ENCODE measurements around the gene TRMT2A.

The TRMT2A gene

DNA sequence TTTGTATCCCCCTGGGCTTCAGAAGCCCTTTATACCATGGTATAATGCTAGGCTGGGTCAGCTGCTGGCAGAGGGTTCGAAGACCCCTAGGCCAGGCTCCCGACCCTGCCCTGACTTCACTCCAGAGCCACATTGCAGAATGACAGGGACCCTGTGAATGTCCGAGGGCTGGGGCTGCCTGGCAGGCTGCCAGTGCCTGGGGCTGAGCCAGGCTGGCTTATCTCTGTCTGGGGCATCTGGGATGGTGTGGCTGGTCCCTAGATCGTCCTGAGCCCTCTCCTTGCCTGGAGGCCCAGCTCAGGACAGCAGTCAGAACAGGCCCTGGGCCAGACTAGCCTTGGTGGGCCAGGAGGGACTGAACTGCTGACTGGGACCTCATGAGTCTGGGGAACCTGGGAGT is 18.2 kb upstream of the TRMT2A start:
- H3K9me3 Mint-ChIP-seq, result no peaks in the 10 kb centered on the region
- no peak for ATAC-seq (replicated peaks)
- peaks cover 3 to 12% of the 10 kb centered on the region in 2 donors for H3K36me3 Mint-ChIP-seq
- no peak overlapping the region for H3K4me3 Mint-ChIP-seq
- no peaks in the 10 kb centered on the region for H3K27me3 Mint-ChIP-seq
- H3K4me1 Mint-ChIP-seq, result peaks cover 32 to 69% of the 10 kb centered on the region in 2 donors
- H3K27ac Mint-ChIP-seq, result no peak overlapping the region
- DNase-seq, result no peak

DNA sequence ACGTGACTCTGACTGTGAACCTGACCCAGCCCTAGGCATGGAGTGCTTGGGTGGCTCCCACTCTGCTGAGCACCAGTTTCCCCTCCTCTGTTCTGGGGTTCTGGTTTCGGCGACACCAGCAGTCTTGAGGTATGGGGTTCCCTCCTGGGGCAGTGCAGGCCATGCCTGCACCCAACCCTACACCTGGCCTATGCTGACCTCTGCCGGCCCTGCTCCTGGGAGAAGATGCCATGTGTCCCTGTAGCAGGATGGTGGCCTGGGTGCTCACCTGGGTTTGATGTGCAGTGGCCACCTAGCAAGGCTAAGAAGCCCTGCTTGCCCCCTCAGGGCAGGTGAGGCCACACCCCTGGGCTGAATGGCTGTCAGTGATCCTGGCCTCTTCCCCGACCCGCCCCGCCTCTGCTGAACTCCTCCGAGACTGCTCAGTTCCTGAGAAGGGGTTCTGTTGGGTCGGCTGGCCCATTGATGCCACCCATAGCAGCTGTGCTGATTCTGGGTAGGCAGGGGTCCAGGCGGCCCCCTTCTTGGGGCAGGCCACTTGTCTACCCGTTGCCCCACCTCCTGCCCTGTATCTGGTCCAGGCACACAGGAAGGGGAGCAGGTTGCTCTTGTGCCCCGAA is 17.0 kb upstream of the TRMT2A start:
- Mint-ChIP-seq H3K27ac (peak overlapping the region; percentile 42), H3K9me3 (no peaks in the 10 kb centered on the region), H3K4me1 (peaks cover 33 to 69% of the 10 kb centered on the region in 2 donors), H3K4me3 (peak overlapping the region; percentile 36 to 46), H3K27me3 (no peaks in the 10 kb centered on the region), H3K36me3 (peaks cover 0 to 4% of the 10 kb centered on the region in 2 donors)
- ATAC-seq (replicated peaks) (no peak), DNase-seq (no peak)

DNA sequence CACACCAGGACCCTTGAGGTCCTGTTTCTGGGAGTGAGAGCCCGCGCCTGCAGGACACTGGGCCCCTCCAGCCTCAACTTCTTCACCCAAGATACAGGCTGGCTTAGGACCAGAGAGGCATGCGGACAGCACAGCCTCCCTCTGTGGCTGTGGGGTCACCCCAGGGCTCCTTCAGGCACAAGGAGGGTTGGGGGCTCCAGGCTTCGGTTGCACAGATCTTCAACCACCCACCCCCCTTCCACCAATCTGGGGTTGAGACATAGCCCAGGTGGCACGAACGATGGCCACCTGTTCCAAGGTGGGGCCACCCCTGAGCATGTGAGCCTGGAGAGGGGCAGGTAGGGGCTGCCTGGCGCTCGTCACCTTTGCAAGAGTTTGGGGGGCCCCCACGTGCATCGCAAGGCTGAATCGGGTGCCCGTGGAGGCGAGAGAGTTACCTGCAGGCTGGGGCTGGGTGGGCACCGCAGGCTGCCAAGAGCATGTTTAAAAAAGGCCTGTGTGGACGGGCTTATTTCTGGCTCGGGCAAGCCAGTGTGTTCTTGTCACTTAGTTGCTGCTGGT is 15.7 kb upstream of the TRMT2A start:
- peak overlapping the region; percentile 80 to 86 for H3K4me3 Mint-ChIP-seq
- no peak for DNase-seq
- peaks cover 3 to 4% of the 10 kb centered on the region in 2 donors for H3K36me3 Mint-ChIP-seq
- H3K27me3 Mint-ChIP-seq, result no peaks in the 10 kb centered on the region
- no peak for ATAC-seq (replicated peaks)
- peaks cover 26 to 61% of the 10 kb centered on the region in 2 donors for H3K4me1 Mint-ChIP-seq
- peak overlapping the region; percentile 79 for H3K27ac Mint-ChIP-seq
- no peaks in the 10 kb centered on the region for H3K9me3 Mint-ChIP-seq

DNA sequence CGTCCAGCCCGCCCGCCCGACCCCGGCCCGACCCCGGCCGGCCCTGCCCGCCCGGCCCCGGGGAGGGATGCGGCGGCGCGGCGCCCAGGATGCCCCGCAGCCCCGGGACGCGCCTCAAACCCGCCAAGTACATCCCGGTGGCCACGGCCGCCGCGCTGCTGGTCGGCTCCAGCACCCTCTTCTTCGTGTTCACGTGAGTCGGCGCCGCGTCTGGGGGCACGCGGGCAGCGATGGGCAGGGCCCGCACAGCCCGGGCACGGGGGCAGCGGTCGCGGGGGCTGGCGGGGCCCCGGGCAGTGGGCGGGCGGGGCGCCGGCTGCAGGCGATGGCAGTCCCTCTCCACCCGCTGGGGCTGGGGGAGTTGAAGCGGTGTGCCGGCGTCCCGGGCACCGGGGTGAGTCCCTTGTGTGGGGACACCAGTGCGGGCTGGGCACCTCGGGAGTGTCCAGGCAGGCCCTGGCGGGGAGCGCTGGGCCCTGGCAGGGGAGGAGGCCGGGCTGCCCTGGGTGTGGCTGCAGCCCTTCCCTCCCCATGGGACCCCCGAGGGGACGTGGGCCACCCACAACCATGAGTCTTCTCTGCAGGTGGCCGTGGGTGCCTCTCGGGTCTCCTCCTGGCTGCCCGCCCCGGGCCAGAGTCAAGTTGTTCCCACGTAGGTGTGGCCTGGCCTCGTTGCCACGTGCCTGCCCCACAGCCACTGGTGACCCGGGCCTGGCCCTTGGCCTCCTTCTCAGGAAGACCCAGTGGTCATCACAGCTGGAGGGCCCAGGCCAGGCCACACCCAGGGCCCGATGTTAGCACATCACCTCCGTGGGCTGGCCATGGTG is 15.0 kb upstream of the TRMT2A start:
- Mint-ChIP-seq H3K9me3 (no peaks in the 10 kb centered on the region), H3K4me1 (peaks cover 23 to 54% of the 10 kb centered on the region in 2 donors), H3K36me3 (peaks cover 3 to 8% of the 10 kb centered on the region in 2 donors), H3K4me3 (peak overlapping the region; percentile 80 to 86), H3K27ac (peak overlapping the region; percentile 79), H3K27me3 (no peaks in the 10 kb centered on the region)
- ATAC-seq (replicated peaks) (peak; percentile 9 to 10), DNase-seq (no peak)

DNA sequence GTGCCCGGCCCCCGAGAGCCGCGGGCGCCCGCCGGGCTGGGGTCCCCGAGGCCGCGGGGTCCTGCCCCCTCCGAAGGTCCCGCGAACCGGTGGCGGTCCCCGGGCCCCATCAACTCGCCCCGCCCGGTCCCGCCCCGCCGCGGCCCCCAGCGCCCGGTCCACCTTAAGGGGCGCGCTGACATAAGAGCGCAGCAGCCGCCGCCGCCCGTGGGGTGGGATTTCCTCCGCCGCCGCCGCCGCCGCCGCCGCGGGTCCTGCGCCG is 14.5 kb upstream of the TRMT2A start, which contains the start of gene ZDHHC8:
ZDHHC8 (plus strand) TSS at position 208 of the 262 bp plus-strand sequence. CDS start 144 bp downstream, outside the sequence.
- peak within 1 kb of the TSS; percentile 80 to 86 for H3K4me3 Mint-ChIP-seq
- H3K9me3 Mint-ChIP-seq, result no peaks in the 10 kb centered on the region
- peak within 1 kb of the TSS; percentile 79 for H3K27ac Mint-ChIP-seq
- no peaks in the 10 kb centered on the region for H3K27me3 Mint-ChIP-seq
- peak; percentile 69 to 74 for ATAC-seq (replicated peaks)
- H3K36me3 Mint-ChIP-seq, result peaks cover 3 to 8% of the 10 kb centered on the region in 2 donors
- peaks cover 23 to 48% of the 10 kb centered on the region in 2 donors for H3K4me1 Mint-ChIP-seq
- DNase-seq, result no peak

DNA sequence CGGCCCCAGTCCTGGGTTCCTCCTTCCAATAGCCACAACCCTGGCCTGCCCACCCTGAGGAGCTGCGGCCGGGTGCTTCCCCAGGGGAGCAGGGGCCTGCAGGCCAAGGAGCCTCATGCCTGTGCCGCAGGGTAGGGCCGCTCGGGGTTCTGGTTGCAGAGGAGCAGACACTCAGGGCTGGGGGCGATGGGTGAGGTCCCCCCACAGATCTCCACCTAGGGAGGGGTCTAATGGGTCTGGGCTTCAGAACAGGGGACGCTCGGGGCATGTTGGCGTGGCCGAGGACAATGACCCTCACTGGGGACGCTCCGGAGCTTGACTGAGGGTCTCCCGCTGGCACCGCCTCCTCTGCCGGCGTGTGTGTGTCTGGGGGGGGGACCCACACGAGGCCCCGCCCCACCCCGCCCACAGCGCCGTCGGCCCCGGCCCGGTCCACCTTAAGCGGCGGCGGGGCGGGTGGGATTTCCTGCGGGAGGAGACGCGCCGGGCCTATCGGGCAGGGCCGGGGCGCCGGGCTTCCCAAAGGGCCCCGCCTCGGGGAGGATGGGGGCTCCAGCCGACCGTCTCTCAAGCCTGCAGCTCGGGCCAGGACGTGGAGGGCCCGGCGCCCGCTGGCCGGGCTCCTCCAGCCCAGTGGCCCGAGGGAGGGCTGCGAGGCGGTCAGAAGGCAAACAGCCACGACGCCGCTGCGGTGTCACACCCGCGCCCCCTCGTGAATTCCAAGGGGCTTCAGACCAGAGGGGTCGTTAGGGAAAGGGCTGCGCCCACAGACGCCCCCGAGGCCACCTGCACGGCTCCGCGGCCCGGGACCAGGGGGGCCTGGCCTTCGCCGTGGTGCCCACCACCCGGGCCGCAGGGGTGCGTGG is 13.9 kb upstream of the TRMT2A start:
- no peaks in the 10 kb centered on the region for H3K27me3 Mint-ChIP-seq
- peak; percentile 62 for DNase-seq
- H3K9me3 Mint-ChIP-seq, result no peaks in the 10 kb centered on the region
- peak overlapping the region; percentile 73 to 76 for H3K4me3 Mint-ChIP-seq
- peaks cover 17 to 43% of the 10 kb centered on the region in 2 donors for H3K4me1 Mint-ChIP-seq
- H3K36me3 Mint-ChIP-seq, result peaks cover 7 to 9% of the 10 kb centered on the region in 2 donors
- ATAC-seq (replicated peaks), result peak; percentile 74 to 83
- no peak overlapping the region for H3K27ac Mint-ChIP-seq

DNA sequence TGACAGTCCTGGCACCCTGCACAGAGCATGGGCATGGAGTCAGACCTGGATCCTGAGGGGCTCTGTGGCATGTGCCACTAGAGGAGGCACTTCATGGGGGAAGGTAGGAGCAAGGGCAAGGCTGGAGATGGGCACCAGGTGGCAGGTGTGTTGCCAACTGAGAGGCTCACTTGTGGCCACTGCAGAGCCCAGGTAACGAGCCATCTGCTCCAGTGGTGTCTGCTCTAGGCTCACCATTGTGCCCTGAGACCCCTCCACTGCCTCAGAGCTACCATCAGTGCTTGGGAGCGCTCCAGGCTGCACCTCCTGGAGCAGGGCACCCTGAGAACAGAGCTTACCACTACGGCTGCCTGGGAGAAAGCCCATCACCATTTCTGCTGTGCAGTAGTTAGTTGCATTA is 13.3 kb upstream of the TRMT2A start:
- Mint-ChIP-seq H3K4me1 (peaks cover 15 to 36% of the 10 kb centered on the region in 2 donors), H3K27ac (peak overlapping the region; percentile 51), H3K27me3 (no peaks in the 10 kb centered on the region), H3K36me3 (peaks cover 11 to 12% of the 10 kb centered on the region in 2 donors), H3K9me3 (no peaks in the 10 kb centered on the region), H3K4me3 (peak overlapping the region; percentile 48 to 73)
- ATAC-seq (replicated peaks) (no peak), DNase-seq (no peak)

DNA sequence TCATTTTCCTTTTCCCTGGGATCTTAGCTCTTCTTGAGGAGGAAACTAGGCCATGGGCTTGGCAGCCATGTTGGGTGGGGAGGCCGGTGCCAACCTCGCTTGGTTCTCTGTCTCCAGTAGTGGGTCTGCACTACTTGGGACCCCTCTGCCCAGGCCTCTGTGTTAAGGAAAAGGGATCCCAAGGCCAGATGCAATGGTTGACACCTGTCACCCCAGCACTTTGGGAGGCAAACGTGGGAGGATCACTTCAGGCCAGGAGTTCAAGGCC is 12.7 kb upstream of the TRMT2A start:
- Mint-ChIP-seq H3K4me1 (peaks cover 14 to 30% of the 10 kb centered on the region in 2 donors), H3K9me3 (no peaks in the 10 kb centered on the region), H3K27me3 (no peaks in the 10 kb centered on the region), H3K36me3 (peaks cover 13 to 18% of the 10 kb centered on the region in 2 donors), H3K27ac (no peak overlapping the region), H3K4me3 (no peak overlapping the region)
- ATAC-seq (replicated peaks) (no peak), DNase-seq (no peak)

DNA sequence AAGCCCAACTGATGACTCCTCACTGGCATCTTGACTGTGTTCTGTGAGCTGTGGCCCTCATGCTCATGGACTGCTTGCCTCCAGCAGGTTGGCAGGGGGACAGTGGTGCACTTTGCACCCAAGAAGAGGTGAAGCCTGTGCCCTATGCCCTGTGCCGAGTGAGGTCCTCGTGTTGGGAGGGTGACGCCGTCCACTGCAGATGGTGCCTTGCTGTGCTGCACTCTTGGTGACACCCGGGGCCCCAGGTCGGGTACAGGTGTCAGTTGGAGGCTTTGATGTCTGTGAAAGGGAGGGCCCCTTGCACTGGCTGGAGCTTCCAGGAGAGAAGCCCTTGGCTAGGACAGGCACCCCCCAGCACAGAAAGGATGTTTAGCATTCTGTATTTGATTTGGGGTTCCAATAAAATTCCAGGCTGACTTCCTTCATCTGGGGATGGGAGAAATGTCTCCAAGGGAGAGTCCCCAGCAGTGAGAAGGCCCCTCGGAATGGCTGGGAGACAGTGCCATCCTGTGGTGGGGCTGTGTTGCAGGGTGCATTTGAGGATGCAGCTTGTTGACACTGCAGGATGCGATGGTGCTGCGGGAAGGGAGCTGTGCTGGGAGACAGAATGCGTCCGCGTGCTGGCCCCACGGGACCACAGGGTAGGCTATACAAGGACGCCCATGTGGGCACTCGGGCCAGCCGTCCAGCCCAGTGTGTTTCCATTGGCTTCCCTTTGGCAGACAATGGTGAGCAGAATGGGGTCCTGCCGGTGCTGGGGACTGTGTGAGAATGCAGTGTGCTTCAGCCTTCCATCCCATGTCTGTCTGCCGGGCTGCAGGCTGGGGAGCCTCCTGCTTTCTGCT is 12.1 kb upstream of the TRMT2A start:
- Mint-ChIP-seq H3K36me3 (peaks cover 16 to 19% of the 10 kb centered on the region in 2 donors), H3K4me3 (no peak overlapping the region), H3K27me3 (no peaks in the 10 kb centered on the region), H3K27ac (peak overlapping the region; percentile 42), H3K4me1 (peaks cover 12 to 26% of the 10 kb centered on the region in 2 donors), H3K9me3 (no peaks in the 10 kb centered on the region)
- ATAC-seq (replicated peaks) (no peak), DNase-seq (no peak)

DNA sequence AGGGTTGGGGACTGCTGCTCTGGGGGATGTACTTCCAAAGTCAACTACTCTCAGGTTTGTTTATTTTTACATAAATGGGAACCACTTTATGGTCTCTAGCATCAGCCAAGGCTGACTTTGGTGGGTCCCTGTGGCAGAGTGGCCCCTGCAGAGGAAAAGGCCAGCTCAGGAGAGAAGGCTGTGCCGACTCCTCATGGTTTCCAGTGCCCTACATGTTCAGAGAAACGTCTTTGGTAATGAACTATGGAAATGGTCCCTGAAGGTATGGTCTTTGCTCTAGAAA is 11.5 kb upstream of the TRMT2A start:
- ATAC-seq (replicated peaks) (no peak), DNase-seq (no peak)
- H3K27me3 Mint-ChIP-seq, result no peaks in the 10 kb centered on the region
- peaks cover 10 to 25% of the 10 kb centered on the region in 2 donors for H3K4me1 Mint-ChIP-seq
- no peak overlapping the region for H3K27ac Mint-ChIP-seq
- no peaks in the 10 kb centered on the region for H3K9me3 Mint-ChIP-seq
- no peak overlapping the region for H3K4me3 Mint-ChIP-seq
- H3K36me3 Mint-ChIP-seq, result peaks cover 20 to 23% of the 10 kb centered on the region in 2 donors

DNA sequence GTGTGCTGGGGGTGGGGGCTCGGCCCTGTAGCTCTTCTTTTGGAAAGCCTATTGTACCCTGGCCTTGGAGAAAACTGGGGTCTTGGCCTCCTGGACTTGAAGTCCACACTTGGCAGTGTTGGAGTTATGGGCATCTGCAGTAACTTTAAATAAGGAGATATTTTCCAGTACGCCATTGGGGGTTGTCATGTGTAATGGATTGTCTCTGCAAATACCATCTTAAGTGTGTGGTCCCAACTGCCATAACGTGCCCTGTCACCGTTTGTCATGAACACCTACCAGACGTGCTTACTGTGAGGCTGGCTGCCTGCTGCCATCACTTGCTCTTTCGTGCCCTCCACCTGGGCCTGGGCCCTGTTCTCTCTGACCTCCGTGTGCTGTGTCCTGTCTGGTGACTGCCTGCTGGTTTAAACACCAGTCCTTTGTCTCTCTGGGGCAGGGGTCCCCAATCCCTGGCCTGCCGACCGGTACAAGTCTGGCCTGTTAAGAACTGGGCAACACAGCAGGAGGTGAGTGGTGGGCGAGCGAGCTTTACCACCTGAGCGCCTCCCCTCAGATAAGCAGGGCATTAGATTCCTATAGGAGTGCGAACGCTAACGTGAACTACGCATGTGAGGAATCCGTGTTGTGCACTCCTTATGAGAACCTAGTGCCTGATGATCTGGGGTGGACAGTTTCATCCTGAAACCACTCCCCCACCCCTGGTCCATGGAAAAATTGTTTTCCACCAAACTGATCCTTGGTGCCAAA is 11.0 kb upstream of the TRMT2A start:
- Mint-ChIP-seq H3K27me3 (no peaks in the 10 kb centered on the region), H3K4me1 (peaks cover 10 to 20% of the 10 kb centered on the region in 2 donors), H3K4me3 (no peak overlapping the region), H3K27ac (peak overlapping the region; percentile 76), H3K36me3 (peaks cover 24% of the 10 kb centered on the region in 2 donors), H3K9me3 (no peaks in the 10 kb centered on the region)
- no peak for ATAC-seq (replicated peaks)
- DNase-seq, result no peak

DNA sequence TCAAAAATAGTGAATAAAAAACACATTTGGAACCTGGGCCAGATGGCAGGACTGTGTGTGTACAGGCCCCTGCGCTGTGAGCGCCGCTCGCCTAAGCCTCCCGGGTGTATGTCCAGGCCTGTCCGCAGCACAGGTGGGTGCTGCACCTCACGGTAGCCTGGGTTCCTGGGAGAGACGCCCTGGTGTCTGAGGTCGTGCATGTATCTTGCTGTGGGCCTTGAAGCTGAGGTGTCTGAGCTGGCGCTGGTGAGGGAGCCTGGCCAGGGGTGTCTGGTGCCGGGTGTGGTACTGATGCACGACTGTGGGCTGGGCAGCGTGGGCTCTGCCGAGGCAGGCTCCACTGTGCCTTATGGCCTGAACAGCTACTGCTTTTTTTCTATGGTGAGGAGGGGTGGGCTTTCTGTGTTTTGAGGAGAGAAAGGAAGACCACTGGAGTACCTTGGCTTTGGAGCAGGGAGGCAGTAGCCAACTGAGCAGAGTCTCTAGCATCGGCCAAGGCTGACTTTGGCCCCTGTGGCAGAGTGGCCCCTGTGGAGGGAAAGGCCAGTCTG is 10.4 kb upstream of the TRMT2A start:
- ATAC-seq (replicated peaks) (no peak), DNase-seq (no peak)
- Mint-ChIP-seq H3K27ac (no peak overlapping the region), H3K4me1 (peaks cover 13 to 19% of the 10 kb centered on the region in 2 donors), H3K27me3 (no peaks in the 10 kb centered on the region), H3K4me3 (no peak overlapping the region), H3K9me3 (no peaks in the 10 kb centered on the region), H3K36me3 (peaks cover 27 to 30% of the 10 kb centered on the region in 2 donors)
